IPS-11a (cell line): ENCODE results near the gene ROBO1.
"Not testable (repeated sequence)": the region's sequence is repeated elsewhere in the genome, so short reads cannot be mapped to it uniquely, and the experiment has no call there.

Experiments used
- H3K4me3 ChIP-seq: one replicate; pipeline ENCODE4 v1.5.1; 2013; ENCODE audit warnings: low read depth, low read length, control low read depth

Gene ROBO1

GRCh38 chr3:79175870-79176269, 591.9 kb downstream of the ROBO1 start:
- no peak overlapping the region for H3K4me3 ChIP-seq

GRCh38 chr3:79173259-79173658, 594.5 kb downstream of the ROBO1 start:
- not testable (repeated sequence) for H3K4me3 ChIP-seq

GRCh38 chr3:79172241-79172640, 595.6 kb downstream of the ROBO1 start:
- no peak overlapping the region for H3K4me3 ChIP-seq

GRCh38 chr3:79170021-79170420, 597.8 kb downstream of the ROBO1 start:
- no peak overlapping the region for H3K4me3 ChIP-seq

GRCh38 chr3:79167651-79168416, 600.0 kb downstream of the ROBO1 start:
- no peak overlapping the region for H3K4me3 ChIP-seq

GRCh38 chr3:79162653-79163052, 605.1 kb downstream of the ROBO1 start:
- no peak overlapping the region for H3K4me3 ChIP-seq

GRCh38 chr3:79161941-79162340, 605.9 kb downstream of the ROBO1 start:
- H3K4me3 ChIP-seq = no peak overlapping the region

- H3K4me3 ChIP-seq = no peak overlapping the region
Observed at GRCh38 chr3:79160421-79160820, 607.4 kb downstream of the ROBO1 start.

- H3K4me3 ChIP-seq = no peak overlapping the region
Observed at GRCh38 chr3:79159736-79160135, 608.1 kb downstream of the ROBO1 start.

- H3K4me3 ChIP-seq = no peak overlapping the region
Observed at GRCh38 chr3:79157191-79157590, 610.6 kb downstream of the ROBO1 start.

GRCh38 chr3:79154865-79155264, 612.9 kb downstream of the ROBO1 start:
- no peak overlapping the region for H3K4me3 ChIP-seq

- H3K4me3 ChIP-seq = no peak overlapping the region
Observed at GRCh38 chr3:79148786-79149185, 619.0 kb downstream of the ROBO1 start.

GRCh38 chr3:79146024-79146423, 621.8 kb downstream of the ROBO1 start:
- no peak overlapping the region for H3K4me3 ChIP-seq

GRCh38 chr3:79140708-79141107, 627.1 kb downstream of the ROBO1 start:
- H3K4me3 ChIP-seq = no peak overlapping the region

GRCh38 chr3:79139395-79140068, 628.3 kb downstream of the ROBO1 start:
- no peak overlapping the region for H3K4me3 ChIP-seq

- H3K4me3 ChIP-seq = no peak overlapping the region
Observed at GRCh38 chr3:79125313-79125984, 642.3 kb downstream of the ROBO1 start.

- no peak overlapping the region for H3K4me3 ChIP-seq
Observed at GRCh38 chr3:79115458-79115857, 652.3 kb downstream of the ROBO1 start.

- no peak overlapping the region for H3K4me3 ChIP-seq
Observed at GRCh38 chr3:79113876-79114275, 653.9 kb downstream of the ROBO1 start.

- H3K4me3 ChIP-seq = no peak overlapping the region
Observed at GRCh38 chr3:79111375-79112052, 656.3 kb downstream of the ROBO1 start.

GRCh38 chr3:79109754-79110153, 658.0 kb downstream of the ROBO1 start:
- no peak overlapping the region for H3K4me3 ChIP-seq

- no peak overlapping the region for H3K4me3 ChIP-seq
Observed at GRCh38 chr3:79103307-79103706, 664.5 kb downstream of the ROBO1 start.
